A204.1 (cell line): Measurements from ENCODE around the gene MOB3A.
"Not testable (repeated sequence)": the region's sequence is repeated elsewhere in the genome, so short reads cannot be mapped to it uniquely, and the experiment has no call there.

ENCODE experiments used
- FAIRE-seq: peaks from 2 replicates; lab custom pipeline; 2012; peaks lifted over from hg19 to GRCh38; lab: Jason Lieb, UNC

MOB3A gene

GRCh38 chr19:2045501-2046045 lies 50.6 kb downstream of the MOB3A start:
- FAIRE-seq = no peak

- FAIRE-seq = no peak
These were observed 51.2 kb downstream of the MOB3A start for GRCh38 chr19:2044709-2045500.

- FAIRE-seq = no peak
These were observed 52.0 kb downstream of the MOB3A start for GRCh38 chr19:2043961-2044708.

- no peak for FAIRE-seq
These were observed 52.9 kb downstream of the MOB3A start for GRCh38 chr19:2043251-2043641.

- FAIRE-seq = no peak
These were observed 53.5 kb downstream of the MOB3A start for GRCh38 chr19:2042485-2043250.

GRCh38 chr19:2041683-2042484 lies 54.2 kb downstream of the MOB3A start:
- no peak for FAIRE-seq

- no peak for FAIRE-seq
These were observed 54.8 kb downstream of the MOB3A start for GRCh38 chr19:2041433-2041682.

GRCh38 chr19:2040647-2041432 lies 55.3 kb downstream of the MOB3A start:
- FAIRE-seq = no peak

- no peak for FAIRE-seq
These were observed 56.0 kb downstream of the MOB3A start for GRCh38 chr19:2039959-2040646.

- no peak for FAIRE-seq
These were observed 56.8 kb downstream of the MOB3A start for GRCh38 chr19:2039089-2039958.

- FAIRE-seq = no peak
These were observed 57.6 kb downstream of the MOB3A start for GRCh38 chr19:2038284-2039088.

GRCh38 chr19:2037651-2038255 lies 58.4 kb downstream of the MOB3A start:
- FAIRE-seq = no peak

GRCh38 chr19:2036424-2036823 lies 59.7 kb downstream of the MOB3A start:
- no peak for FAIRE-seq

GRCh38 chr19:2035590-2035991 lies 60.5 kb downstream of the MOB3A start:
- FAIRE-seq = no peak

- FAIRE-seq = no peak
These were observed 61.2 kb downstream of the MOB3A start for GRCh38 chr19:2034729-2035589.

- not testable (repeated sequence) for FAIRE-seq
These were observed 61.9 kb downstream of the MOB3A start for GRCh38 chr19:2034253-2034652.

GRCh38 chr19:2033825-2034159 lies 62.3 kb downstream of the MOB3A start:
- FAIRE-seq = no peak
